ENCODE measurements around the gene UCN2.

UCN2 gene

DNA sequence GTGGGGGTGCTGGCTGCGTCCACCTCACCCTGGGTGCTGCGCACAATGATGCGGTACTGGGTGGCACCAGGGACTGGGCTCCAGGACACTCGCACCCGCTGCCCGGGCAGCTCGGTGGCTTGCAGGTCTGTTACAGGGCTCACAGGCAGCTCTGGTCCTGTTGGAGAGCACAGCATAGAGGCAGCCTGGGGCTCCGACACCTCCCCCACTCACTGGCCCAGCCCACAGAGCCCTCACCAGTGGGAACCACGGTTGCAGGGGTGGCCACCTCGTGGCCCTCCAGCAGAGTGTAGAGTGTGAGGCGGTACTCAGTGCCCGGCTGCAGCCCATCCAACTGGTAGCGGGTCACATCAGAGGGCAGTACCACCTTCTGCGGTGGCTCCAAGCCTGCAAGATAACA lies 27.9 kb upstream of the UCN2 start:
- TF ChIP-seq, protein P1, sequence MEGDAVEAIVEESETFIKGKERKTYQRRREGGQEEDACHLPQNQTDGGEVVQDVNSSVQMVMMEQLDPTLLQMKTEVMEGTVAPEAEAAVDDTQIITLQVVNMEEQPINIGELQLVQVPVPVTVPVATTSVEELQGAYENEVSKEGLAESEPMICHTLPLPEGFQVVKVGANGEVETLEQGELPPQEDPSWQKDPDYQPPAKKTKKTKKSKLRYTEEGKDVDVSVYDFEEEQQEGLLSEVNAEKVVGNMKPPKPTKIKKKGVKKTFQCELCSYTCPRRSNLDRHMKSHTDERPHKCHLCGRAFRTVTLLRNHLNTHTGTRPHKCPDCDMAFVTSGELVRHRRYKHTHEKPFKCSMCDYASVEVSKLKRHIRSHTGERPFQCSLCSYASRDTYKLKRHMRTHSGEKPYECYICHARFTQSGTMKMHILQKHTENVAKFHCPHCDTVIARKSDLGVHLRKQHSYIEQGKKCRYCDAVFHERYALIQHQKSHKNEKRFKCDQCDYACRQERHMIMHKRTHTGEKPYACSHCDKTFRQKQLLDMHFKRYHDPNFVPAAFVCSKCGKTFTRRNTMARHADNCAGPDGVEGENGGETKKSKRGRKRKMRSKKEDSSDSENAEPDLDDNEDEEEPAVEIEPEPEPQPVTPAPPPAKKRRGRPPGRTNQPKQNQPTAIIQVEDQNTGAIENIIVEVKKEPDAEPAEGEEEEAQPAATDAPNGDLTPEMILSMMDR (IDR thresholded peaks at IDR 0.05; ENCODE audit: low read length, missing control alignments), result no peak
- DNase-seq (ENCODE audit: low read depth), result no peak
- H3K4me3 ChIP-seq (replicated peaks; ENCODE audit: low read depth, low read length), result no peak overlapping the region

DNA sequence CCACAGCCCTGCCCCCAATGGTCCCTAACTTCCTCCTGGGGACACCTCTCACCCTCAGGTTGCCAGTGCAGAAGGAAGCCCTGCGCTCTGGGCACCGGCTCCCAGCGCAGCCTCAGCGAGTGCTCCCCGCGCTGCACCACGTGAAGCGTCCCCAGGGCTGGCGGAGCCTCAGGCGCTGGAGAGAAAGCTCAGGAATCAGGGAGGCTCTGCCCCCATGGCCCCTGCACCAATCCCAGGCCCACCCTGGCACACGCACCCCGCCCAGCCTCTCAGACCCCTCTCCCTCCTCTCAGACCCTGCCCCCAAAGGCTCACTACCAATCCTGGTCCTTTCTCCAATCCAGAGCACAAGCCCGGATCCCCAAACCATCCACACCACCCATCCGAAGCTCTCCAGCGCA lies 24.6 kb upstream of the UCN2 start:
- TF ChIP-seq, protein P1 (IDR thresholded peaks at IDR 0.05; ENCODE audit: low read length, missing control alignments), result no peak
- no peak for DNase-seq (ENCODE audit: low read depth)
- H3K4me3 ChIP-seq (replicated peaks; ENCODE audit: low read depth, low read length), result no peak overlapping the region

DNA sequence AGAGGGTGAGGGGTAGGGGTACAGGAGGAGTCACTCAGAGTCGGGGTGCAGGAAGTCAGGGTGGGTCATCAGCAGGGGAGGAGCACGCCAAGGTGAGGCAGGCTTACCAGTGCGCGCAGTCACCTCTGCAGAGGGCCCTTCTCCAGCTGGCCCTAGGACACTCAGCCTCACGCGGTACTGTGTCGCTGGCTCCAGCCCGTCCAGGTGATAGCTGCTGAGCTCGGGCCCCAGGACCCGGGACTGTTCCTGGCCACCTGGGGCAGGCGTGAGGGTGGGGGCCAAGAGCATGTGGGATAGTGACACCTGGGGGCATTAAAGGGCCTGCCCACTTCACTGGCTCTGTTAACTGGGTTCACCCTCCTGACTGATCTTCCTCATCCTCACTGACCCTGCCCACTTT lies 24.1 kb upstream of the UCN2 start:
- TF ChIP-seq, protein P1 (IDR thresholded peaks at IDR 0.05; ENCODE audit: low read length, missing control alignments), result no peak
- no peak for DNase-seq (ENCODE audit: low read depth)
- H3K4me3 ChIP-seq (replicated peaks; ENCODE audit: low read depth, low read length), result no peak overlapping the region

DNA sequence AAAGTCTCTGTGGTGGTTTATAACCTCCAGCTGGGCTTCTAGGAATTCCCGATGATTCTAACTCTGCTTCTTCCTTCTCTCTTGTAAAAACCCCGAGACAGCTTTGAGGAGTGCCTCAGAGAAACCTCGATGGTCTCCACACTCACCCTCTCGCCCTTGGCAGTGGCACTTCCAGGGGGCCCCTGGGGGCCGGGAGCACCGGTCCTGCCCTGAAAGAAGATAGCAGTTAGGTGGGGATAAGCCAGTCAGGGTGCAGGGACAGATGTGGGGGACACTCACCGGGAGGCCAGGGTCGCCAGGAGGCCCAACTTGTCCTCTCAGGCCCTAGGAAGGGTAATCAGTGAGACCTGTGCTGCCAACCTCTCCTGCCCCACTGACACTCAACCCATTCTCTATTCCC lies 21.8 kb upstream of the UCN2 start:
- DNase-seq (ENCODE audit: low read depth), result no peak
- H3K4me3 ChIP-seq (replicated peaks; ENCODE audit: low read depth, low read length), result no peak overlapping the region
- TF ChIP-seq, protein P1 (IDR thresholded peaks at IDR 0.05; ENCODE audit: low read length, missing control alignments), result no peak

DNA sequence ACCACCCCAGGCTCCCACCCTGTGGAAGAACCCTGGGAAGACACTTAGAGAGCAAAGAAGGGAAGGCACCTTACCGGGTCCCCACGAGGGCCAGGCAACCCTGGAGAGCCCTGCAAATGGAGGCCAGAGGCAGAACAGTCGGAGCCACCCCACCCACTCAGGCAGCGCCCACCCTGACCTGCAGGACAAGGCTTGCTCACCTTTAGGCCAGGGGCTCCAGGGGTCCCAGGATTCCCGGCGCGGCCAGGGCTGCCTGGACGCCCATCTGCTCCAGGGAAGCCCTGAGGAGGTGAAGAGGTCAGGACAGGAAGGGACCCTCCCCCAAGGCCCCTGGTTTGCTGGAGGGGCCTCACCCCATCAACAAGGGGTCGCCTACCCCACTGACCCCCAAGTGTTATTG lies 21.3 kb upstream of the UCN2 start:
- DNase-seq (ENCODE audit: low read depth), result no peak
- TF ChIP-seq, protein P1 (IDR thresholded peaks at IDR 0.05; ENCODE audit: low read length, missing control alignments), result no peak
- H3K4me3 ChIP-seq (replicated peaks; ENCODE audit: low read depth, low read length), result no peak overlapping the region

DNA sequence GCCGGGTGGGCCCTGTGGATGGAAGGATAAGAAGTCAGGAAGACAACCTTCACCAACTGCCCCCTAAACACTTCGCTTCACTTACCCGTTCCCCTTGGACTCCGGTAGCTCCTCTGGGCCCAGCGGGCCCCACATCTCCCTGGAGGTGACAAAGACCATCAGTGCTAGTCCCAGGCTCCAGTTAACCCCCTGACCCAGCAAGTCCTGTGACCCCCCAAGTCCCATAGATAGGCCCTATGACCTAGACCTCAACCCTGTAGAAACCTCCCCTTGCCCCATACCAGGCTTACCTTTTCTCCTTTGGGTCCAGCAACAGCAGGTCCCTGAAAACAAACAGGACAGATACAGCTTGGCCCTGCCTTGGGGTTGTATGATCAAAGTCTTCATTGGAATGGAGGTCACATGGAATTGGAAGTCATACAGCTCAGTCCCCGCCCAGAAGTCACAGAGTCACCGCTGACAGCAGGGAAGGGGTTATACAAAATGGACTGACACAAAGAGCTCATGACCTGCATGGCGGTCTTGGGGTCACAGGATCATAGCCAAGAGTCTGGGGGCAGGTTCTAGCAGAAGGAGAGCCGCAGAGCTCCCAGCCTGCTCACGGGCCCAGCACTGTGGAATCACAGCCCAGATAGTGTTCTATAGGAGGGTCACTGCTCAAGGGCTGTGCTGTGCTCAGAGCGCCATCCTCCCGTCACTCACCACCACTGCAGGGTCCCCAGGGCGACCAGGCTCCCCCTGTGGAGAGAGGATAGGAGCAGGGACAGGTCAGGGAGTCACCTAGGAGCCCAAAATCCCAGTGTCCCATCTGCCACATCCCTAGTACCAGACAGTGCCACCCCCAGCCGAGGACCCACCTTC lies 18.3 kb upstream of the UCN2 start:
- TF ChIP-seq, protein P1 (IDR thresholded peaks at IDR 0.05; ENCODE audit: low read length, missing control alignments), result no peak
- DNase-seq (ENCODE audit: low read depth), result no peak
- H3K4me3 ChIP-seq (replicated peaks; ENCODE audit: low read depth, low read length), result no peak overlapping the region

DNA sequence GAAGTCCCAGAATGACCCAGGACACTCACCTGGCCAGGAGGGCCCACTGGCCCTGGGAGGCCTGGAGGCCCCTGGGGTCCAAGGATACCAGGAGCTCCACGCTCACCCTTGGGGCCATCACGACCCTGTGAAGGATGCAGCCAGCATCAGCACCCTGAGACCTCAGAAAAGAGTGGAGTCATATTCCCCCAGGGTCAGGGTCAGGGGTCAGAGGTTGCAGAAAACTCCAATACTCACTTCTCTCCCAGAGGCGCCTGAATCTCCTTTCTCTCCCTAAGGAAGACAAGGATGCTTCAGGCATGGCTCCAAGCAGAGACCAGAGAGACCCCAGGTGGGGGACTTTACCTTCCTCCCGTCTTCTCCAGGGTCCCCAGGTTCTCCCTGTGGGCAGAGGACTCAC lies 13.1 kb upstream of the UCN2 start:
- DNase-seq (ENCODE audit: low read depth), result no peak
- TF ChIP-seq, protein P1 (IDR thresholded peaks at IDR 0.05; ENCODE audit: low read length, missing control alignments), result no peak
- no peak overlapping the region for H3K4me3 ChIP-seq (replicated peaks; ENCODE audit: low read depth, low read length)
